Measurements from ENCODE around the gene CAPNS1. TPM values are rescaled to one million over a fixed set of nuclear protein-coding genes. Genes with fewer than 3 reads are reported as not detected.

The CAPNS1 gene
- total and polyA plus RNA-seq, 2 of the 13 experiments (the other 11 are each of a cell fraction or from before 2014, with no cell fraction given), result 322 to 526 TPM

GRCh38 chr19:36163813-36164212 lies 23.9 kb downstream of the CAPNS1 start (continued):
- TF ChIP-seq ETS1 (CRISPR knock-in tag; IDR thresholded peaks at IDR 0.05), result no peak
- no peak for TF ChIP-seq ATF1 (CRISPR knock-in tag; IDR thresholded peaks at IDR 0.05)
- no peak for TF ChIP-seq GZF1 (CRISPR knock-in tag; IDR thresholded peaks at IDR 0.05)
- TF ChIP-seq ZNF318 (CRISPR knock-in tag; IDR thresholded peaks at IDR 0.05), result no peak
- no peak for TF ChIP-seq MAZ (IDR thresholded peaks at IDR 0.05; ENCODE audit: borderline replicate concordance, low read depth, low read length)
- TF ChIP-seq MAZ (CRISPR knock-in tag; IDR thresholded peaks at IDR 0.05; ENCODE audit: low read depth), result no peak
- no peak for TF ChIP-seq GMEB1 (CRISPR knock-in tag; IDR thresholded peaks at IDR 0.05; ENCODE audit: borderline replicate concordance)
- no peak for TF ChIP-seq KMT2B (CRISPR knock-in tag; IDR thresholded peaks at IDR 0.05)
- TF ChIP-seq ZNF33A (CRISPR knock-in tag; IDR thresholded peaks at IDR 0.05; ENCODE audit: borderline replicate concordance), result no peak
- TF ChIP-seq CHD2 (IDR thresholded peaks at IDR 0.05; ENCODE audit: low read depth, low read length), result no peak

Measured in HepG2 (cell line).